Activated CD4-positive, alpha-beta T cell treated with anti-CD3 and anti-CD28 coated beads, Interleukin-2, Interleukin-6, amounts not matched to agents 100 ng/mL and 50 ng/mL, durations not matched to agents 16 hours and 8 hours (primary cell): ENCODE measurements around the gene VWC2.
A peak's percentile ranks its signal among the peaks of the same experiment; 100 is the strongest.
"Not testable (repeated sequence)": the region's sequence is repeated elsewhere in the genome, so short reads cannot be mapped to it uniquely, and the experiment has no call there.

ENCODE experiments used
- DNase-seq: peaks from one replicate; pipeline ENCODE4 v3.0.0-alpha.2; 2020

VWC2 gene

GRCh38 chr7:49787980-49788379 lies 14.5 kb downstream of the VWC2 start:
- no peak for DNase-seq

- no peak for DNase-seq
Measured at GRCh38 chr7:49788455-49789059, 15.1 kb downstream of the VWC2 start.

- DNase-seq, result no peak
Measured at GRCh38 chr7:49789736-49790135, 16.3 kb downstream of the VWC2 start.

GRCh38 chr7:49790209-49790608 lies 16.8 kb downstream of the VWC2 start:
- no peak for DNase-seq

GRCh38 chr7:49791088-49791741 lies 17.8 kb downstream of the VWC2 start:
- peak; percentile 31 for DNase-seq

GRCh38 chr7:49797987-49798660 lies 24.7 kb downstream of the VWC2 start:
- DNase-seq, result no peak

- no peak for DNase-seq
Measured at GRCh38 chr7:49800031-49800430, 26.6 kb downstream of the VWC2 start.

- DNase-seq, result no peak
Measured at GRCh38 chr7:49802600-49802999, 29.2 kb downstream of the VWC2 start.

- DNase-seq, result no peak
Measured at GRCh38 chr7:49803812-49804211, 30.4 kb downstream of the VWC2 start.

GRCh38 chr7:49805371-49806007 lies 32.1 kb downstream of the VWC2 start:
- DNase-seq, result no peak

- DNase-seq, result no peak
Measured at GRCh38 chr7:49812534-49812933, 39.1 kb downstream of the VWC2 start.

GRCh38 chr7:49817279-49817678 lies 43.8 kb downstream of the VWC2 start:
- DNase-seq, result no peak

- no peak for DNase-seq
Measured at GRCh38 chr7:49821181-49821580, 47.7 kb downstream of the VWC2 start.

- no peak for DNase-seq
Measured at GRCh38 chr7:49822856-49823255, 49.4 kb downstream of the VWC2 start.

- DNase-seq, result no peak
Measured at GRCh38 chr7:49823566-49823965, 50.1 kb downstream of the VWC2 start.

- DNase-seq, result no peak
Measured at GRCh38 chr7:49839863-49840645, 66.6 kb downstream of the VWC2 start.

GRCh38 chr7:49840751-49841405 lies 67.4 kb downstream of the VWC2 start:
- no peak for DNase-seq

- DNase-seq, result no peak
Measured at GRCh38 chr7:49845626-49846025, 72.2 kb downstream of the VWC2 start.

GRCh38 chr7:49848211-49848841 lies 74.9 kb downstream of the VWC2 start:
- DNase-seq, result no peak

GRCh38 chr7:49850921-49851613 lies 77.6 kb downstream of the VWC2 start:
- DNase-seq, result no peak

GRCh38 chr7:49851614-49851934 lies 78.1 kb downstream of the VWC2 start:
- not testable (repeated sequence) for DNase-seq
